Dermis microvascular lymphatic vessel endothelial cell (primary cell): ENCODE data around the gene TANGO6. TPM values are rescaled to one million over a fixed set of nuclear protein-coding genes. Genes with fewer than 3 reads are reported as not detected.
"Not testable (repeated sequence)": the region's sequence is repeated elsewhere in the genome, so short reads cannot be mapped to it uniquely, and the experiment has no call there.

Source experiments
- DNase-seq, 2 donors: peaks; one replicate each; pipeline versions ENCODE4 v3.0.0 to v3.0.0-alpha.2; 2010; ENCODE audit warnings: low read depth in 2 of 2
- total RNA-seq: library from RNA; depleted of rRNA; stranded (reverse); fragments of >200 nt; gene quantifications from 2 replicates; pipeline ENCODE4 v1.2.1, GENCODE V29; 2014

Gene TANGO6
- total RNA-seq, 1 donor from 2014 or later = 15.1 TPM

- no peak for DNase-seq
Observed at GRCh38 chr16:69055008-69055407, 211.7 kb downstream of the TANGO6 start.

DNA sequence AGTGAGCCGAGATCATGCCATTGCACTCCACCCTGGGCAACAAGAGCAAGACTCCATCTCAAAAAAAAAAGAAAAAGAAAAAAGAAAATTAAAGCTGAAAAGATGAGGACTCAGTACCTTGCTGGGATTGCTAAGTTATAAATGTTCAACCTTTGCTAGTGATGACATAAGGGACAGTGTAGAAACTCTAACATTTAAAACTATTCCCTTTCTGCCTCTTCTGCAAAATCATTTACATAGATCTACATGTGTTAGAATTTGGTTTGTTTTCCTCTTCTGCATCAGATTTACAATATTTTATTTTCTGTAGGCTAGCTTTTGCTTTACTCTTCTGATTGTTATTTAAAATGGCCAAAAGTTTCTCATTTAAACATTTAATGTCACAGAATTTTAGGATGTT is 212.6 kb downstream of the TANGO6 start:
- DNase-seq = no peak

GRCh38 chr16:69056421-69056820 is 213.1 kb downstream of the TANGO6 start:
- DNase-seq = no peak

GRCh38 chr16:69057400-69058378 is 214.4 kb downstream of the TANGO6 start:
- peak; percentile 69 to 87 for DNase-seq

DNA sequence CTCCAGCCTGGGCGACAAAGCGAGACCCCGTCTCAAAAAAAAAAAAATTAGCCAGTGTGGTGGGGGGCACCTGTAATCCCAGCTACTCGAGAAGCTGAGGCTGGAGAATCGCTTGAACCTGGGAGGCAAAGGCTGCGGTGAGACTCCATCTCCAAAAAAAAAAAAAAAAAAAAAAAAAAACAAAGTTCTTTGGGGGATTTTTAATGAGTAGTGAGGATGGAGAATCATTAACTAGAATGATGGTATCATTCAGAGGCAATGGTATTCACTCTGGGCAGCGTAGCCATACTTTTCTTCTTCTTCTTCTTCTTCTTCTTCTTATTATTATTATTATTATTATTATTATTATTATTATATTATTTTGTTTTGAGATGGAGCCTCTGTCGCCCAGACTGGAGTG is 220.2 kb downstream of the TANGO6 start:
- DNase-seq = not testable (repeated sequence)

- no peak for DNase-seq
Observed at GRCh38 chr16:69064124-69064763, 220.9 kb downstream of the TANGO6 start.

- no peak for DNase-seq
Observed at GRCh38 chr16:69064764-69065313, 221.5 kb downstream of the TANGO6 start.

DNA sequence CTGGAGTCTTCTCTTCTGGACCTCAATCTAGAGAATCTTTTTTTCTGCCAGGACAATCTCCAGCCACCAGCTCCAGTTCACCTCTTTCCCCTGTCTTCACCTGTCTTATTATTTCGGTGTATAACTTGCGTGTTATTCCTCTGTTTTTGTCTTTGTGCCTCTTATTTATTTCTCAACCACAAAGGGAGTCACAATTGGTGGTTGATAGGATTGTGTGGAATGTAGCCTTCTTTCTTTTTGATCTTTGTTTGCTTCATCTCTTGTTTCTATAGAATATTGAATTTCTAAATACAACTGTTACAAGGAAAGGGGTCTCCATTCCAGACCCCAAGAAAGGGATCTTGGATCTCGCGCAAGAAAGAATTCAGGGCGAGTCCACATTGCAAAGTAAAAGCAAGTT is 226.2 kb downstream of the TANGO6 start:
- no peak for DNase-seq

DNA sequence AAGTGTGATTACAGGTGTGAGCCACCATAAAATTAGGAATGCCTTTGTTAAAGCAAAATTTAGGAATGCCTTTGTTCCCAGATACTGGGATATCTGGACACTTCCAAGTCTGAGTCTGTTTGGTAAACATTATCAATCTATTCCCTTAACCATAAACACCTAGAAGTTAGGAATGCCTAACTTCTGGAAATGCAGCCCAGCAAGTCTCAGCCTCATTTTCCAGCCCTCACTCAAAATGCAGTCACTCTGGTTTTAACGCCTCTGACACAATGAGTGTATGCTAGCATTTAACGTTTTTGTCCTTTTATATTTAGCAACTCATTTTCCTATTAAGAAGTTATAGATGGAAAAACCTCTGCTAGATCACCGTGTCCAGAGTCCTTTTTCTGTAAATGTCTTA is 227.7 kb downstream of the TANGO6 start:
- DNase-seq = no peak

DNA sequence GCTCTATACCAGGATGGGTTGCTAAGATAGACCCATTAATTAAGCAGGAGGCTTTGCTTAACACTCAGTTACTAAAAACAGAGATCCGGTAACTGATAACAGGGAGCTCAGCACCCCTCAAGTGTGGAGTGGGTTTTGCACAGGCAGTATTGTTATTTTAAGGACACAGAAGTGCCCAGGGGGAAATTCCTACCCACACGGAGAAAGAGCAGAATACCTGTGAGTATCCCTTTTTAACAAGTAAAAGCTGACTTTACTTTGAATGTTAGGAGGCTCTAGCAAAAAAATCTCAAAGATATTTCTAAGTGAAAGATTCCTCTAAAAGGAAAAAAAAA is 229.3 kb downstream of the TANGO6 start:
- no peak for DNase-seq

GRCh38 chr16:69073181-69073702 is 229.9 kb downstream of the TANGO6 start:
- peak in 1 of 2 donors; percentile 70 for DNase-seq

DNA sequence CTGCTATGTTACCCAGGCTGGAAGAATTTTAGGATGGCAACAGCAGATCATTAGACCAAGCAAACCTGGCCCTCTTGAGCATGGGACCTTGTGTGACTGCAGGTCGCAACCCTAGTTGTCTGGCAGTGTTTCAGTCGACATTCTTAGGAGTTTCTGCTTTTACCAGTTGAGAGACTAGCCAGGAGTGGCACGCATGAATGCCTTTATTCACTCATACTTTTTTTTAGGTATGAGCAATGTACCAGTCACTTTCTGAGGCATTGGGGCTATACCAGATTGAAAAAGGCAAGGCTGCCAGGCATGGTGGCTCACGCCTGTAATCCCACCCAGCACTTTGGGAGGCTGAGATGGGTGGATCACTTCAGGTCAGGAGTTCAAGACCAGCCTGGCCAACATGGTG is 233.9 kb downstream of the TANGO6 start:
- DNase-seq = no peak

- no peak for DNase-seq
Observed at GRCh38 chr16:69078073-69078472, 234.7 kb downstream of the TANGO6 start.

GRCh38 chr16:69079697-69080096 is 236.4 kb downstream of the TANGO6 start:
- no peak for DNase-seq

DNA sequence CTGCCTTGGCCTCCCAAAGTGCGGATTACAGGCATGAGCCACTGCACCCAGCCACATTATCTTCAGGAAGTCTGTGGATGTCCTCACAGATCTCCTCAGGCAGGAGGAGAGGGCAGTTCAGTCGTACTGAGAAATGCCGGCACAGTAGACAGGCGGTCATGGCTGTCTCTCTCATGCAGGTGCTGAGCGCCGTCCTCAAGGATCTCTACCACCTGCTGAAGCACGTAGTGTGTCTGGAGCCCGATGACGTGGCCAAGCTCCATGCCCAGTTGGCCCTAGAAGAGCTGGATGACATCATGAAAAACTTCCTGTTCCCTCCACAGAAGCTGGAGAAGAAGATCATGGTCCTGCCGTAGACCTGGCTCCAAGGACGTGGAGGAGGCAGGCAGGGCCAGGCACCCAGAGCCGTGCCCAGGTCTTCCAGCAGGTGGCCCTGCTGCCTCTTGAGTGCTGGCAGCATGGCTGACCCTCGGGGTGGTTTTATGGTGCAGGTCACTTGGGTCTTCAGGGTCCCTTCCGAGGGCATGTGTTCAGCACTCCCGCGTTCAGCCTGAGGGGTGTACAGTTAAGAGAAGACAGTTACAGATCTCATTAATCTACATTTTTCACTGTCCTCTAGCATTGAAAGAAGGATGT is 240.1 kb downstream of the TANGO6 start:
- DNase-seq = no peak

DNA sequence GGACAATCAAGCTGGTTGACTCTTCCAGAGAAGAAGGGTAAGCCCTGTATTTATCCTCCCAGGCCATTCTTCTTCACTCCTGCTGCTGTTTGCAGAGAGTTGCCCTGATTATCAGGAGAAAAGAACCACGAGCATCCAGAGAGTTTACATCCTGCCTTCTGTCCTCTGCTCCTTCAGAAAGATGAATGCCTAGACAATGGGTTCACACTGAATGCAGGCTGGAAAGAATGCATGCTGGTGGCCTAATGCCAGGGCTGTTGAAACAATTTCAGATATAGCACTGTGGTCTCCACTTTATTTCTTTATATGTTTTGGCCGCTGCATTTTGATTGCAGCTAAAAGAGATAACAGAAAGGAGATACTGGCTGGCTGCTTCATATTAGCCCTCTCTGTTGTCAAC is 241.0 kb downstream of the TANGO6 start:
- peak in 1 of 2 donors; percentile 34 for DNase-seq

- DNase-seq = no peak
Observed at GRCh38 chr16:69085032-69085695, 241.8 kb downstream of the TANGO6 start.

DNA sequence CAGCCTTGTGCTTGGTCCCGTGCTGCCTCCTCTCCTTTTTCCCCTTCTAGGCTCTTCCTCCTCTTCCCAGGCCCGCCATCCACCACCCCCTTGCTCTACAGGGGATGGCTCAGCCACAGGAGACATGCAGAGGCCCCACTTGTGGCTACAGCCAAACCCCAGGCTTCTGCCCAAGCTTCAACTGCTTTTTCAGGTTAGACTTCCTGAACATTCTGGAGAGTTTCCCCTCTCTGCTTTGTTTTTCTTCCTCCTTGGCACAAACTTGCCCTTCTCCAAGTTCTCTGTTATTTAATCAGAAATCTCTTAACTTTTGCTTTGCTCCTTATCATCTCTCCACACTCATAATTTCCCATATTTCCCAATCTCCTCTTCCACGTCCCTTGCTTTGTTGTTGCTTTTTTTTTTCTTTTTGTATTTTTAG is 243.8 kb downstream of the TANGO6 start:
- peak in 1 of 2 donors; percentile 53 for DNase-seq

DNA sequence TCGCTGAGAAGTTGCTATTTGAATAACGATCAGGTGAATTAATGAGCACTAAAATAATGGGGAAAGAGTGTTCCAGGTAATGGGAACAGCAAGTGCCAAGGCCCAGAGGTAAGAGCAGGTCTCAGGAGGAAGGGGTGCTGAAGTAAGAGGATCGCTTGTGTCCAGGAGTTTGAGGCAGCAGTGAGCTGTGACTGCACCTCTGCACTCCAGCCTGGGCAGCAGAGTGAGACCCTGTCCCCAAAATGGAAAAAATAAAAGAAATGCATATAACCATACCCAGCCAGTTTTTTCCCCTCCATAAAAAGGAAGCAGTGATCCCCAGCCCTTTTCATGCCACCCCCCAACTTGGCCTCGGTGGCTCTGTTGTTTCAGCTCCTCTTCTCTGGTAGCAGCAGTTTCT is 245.4 kb downstream of the TANGO6 start:
- DNase-seq = no peak

DNA sequence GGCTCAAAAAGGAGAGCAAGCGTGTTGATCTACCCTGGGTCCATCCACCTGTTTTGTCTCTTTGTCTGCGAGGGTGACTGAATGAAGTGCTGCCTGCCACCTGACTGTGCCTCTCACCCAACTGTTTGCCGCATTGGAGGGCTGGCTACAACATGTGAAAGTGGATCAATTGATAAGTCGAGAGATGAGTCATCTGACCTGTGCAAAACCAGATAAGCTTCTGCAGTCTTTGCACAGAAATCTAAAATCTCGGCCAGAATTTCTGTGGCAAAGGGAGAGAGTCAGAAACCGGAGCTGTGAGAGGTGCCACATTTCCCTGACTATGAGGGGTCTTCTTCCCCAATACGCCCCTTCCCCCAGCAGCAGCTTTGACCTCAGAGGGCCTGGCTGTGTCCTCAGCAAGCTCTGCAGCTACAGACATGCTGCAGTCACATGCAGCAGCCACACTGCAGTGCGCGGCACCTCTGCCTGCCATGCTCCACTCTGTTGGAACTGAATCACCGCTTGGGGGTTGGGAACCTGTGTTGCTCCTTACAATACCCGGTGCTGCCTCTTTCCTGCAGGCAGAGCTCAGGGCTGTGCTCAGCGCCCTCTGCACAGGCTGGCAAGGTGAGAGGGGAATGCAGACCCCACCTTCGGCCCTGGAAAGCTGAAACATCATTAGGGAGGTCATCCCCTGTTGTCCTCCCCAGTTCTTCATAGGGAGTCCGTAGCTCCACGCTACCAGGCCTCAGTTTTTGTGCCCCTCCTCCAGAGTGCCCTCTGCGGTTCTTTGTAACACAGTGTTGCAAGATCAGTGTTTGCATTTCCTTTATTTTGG is 246.0 kb downstream of the TANGO6 start:
- peak in 1 of 2 donors; percentile 49 for DNase-seq
